ENCODE results near the gene VLDLR.

GRCh38 chr9:2621722-2622460 is at the start of gene VLDLR:
- no peak for TF ChIP-seq EZH2 (IDR thresholded peaks at IDR 0.05; ENCODE audit: low read length, missing control alignments)
- TF ChIP-seq, protein P1, sequence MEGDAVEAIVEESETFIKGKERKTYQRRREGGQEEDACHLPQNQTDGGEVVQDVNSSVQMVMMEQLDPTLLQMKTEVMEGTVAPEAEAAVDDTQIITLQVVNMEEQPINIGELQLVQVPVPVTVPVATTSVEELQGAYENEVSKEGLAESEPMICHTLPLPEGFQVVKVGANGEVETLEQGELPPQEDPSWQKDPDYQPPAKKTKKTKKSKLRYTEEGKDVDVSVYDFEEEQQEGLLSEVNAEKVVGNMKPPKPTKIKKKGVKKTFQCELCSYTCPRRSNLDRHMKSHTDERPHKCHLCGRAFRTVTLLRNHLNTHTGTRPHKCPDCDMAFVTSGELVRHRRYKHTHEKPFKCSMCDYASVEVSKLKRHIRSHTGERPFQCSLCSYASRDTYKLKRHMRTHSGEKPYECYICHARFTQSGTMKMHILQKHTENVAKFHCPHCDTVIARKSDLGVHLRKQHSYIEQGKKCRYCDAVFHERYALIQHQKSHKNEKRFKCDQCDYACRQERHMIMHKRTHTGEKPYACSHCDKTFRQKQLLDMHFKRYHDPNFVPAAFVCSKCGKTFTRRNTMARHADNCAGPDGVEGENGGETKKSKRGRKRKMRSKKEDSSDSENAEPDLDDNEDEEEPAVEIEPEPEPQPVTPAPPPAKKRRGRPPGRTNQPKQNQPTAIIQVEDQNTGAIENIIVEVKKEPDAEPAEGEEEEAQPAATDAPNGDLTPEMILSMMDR (conservative IDR thresholded peaks at IDR 0.05 in 1 of 2, IDR thresholded peaks at IDR 0.05 in 1 of 2; ENCODE audit: low read depth in 1 of 2, low read length in 2 of 2): no peak

All from fibroblast of lung (primary cell).